ENCODE data around the gene STMN1.

Gene STMN1

GRCh38 chr1:25867210-25867991 lies 38.8 kb downstream of the STMN1 start:
- no peak for DNase-seq

DNA sequence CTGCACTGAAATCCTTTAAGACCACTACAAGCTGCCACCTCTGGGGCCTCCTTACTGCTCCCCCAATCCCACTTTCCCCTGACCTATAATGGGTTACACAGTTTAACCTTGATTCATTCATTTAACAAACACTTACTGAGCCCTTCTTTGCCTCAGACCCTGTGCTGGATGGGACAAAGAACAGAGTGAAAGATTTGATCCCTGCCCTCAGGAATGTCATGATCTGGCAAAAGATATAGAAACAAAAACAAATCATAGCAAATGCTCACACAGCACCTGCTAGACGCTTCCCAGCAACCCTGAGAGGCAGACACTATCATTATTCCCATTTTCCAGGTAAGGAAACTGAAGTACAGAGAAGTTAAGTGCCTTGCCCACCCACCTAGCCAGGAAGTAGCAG lies 39.9 kb downstream of the STMN1 start:
- no peak for DNase-seq

DNA sequence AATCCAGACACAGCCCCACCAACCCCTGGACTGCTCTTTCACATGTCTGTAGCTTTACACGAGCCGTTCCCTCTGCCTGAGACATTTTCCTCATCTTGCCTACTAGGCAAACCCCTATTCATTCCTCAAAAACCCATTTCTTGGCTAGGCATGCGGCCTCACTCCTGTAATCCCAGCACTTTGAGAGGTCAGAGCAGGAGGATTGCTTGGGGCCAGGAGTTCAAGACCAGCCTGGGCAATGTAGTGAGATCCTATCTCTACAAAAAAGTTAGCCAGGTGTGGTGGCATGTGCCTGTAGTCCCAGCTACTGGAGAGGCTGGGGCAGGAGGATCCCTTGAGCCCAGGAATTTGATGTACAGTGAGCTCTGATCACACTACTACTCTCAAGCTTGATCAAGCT lies 41.8 kb downstream of the STMN1 start:
- DNase-seq = no peak

DNA sequence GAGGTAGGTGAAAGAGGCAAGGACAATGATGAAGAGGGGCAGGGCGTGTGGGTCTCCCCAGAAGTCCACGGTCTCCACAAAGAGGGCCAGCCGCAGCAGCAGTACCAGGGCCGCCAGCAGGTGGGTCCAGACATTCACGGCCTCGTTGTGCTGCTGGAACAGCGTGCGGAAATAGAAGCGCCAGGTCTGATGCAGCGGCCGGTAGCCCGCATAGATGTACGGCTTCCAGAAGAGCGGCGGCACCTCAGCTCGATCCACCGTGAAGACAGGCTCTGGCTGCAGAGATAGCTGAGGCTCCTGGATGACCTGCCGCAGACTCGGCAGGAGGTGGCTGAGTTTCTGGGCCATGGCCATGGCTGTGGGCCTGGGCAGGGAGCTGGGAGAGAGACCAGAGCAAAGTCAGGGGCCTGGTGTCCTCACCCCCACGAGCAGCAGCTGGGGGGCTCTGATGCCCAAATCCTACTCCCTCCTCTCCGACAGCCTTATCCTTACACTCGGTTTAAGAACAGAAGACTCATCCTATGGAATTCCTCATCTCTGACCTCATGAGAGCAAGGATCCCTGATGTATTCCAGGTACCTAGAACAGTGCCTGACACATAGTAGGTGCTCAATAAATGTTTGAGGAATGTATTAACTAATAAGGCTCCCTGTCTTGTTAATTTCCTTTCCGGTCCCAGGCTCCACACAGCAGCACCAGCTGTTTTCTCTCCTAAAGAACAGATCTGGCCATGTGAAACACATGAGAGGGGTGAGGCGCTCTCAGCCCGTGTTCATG lies 42.5 kb downstream of the STMN1 start:
- DNase-seq = no peak

- no peak for DNase-seq
Measured at GRCh38 chr1:25862785-25863485, 43.3 kb downstream of the STMN1 start.

DNA sequence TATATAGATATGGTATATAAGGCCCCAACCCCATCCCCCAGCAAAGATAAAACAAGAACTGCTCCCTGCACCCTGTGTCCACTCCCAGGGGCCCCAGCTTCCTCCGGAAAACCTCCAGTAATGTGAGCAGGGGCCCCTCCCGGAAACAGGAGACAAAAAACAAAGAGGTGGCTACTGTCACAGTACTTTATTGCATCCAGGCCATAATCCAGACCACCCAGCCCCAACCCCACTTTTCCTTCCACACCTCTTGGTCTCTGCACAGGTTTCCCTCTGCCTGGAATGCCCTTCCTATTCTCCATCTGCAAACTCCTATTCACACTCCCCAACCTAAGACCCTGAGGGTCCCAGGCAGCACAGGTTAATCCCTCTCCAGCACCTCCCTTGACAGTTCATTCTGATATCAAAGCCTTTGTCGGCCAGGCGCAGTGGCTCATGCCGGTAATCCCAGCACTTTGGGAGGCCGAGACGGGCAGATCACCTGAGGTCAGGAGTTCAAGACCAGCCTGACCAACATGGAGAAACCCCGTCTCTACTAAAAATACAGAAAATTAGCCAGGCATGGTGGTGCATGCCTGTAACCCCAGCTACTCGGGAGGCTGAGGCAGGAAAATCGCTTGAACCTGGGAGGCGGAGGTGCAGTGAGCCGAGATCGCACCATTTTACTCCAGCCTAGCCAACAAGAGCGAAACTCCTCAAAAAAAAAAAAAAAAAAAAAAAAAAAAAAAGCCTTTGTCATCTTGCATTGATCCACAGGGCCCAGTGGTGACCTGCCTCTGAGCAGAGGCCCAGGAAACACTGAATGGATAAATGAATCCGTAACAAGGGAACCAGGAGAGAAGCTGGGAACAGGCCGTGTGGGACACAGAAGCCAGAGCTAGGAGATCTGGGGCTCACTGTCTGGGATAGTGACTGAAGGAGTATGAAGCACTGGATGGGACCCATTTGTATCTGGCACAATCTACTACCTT lies 44.6 kb downstream of the STMN1 start:
- DNase-seq = no peak

DNA sequence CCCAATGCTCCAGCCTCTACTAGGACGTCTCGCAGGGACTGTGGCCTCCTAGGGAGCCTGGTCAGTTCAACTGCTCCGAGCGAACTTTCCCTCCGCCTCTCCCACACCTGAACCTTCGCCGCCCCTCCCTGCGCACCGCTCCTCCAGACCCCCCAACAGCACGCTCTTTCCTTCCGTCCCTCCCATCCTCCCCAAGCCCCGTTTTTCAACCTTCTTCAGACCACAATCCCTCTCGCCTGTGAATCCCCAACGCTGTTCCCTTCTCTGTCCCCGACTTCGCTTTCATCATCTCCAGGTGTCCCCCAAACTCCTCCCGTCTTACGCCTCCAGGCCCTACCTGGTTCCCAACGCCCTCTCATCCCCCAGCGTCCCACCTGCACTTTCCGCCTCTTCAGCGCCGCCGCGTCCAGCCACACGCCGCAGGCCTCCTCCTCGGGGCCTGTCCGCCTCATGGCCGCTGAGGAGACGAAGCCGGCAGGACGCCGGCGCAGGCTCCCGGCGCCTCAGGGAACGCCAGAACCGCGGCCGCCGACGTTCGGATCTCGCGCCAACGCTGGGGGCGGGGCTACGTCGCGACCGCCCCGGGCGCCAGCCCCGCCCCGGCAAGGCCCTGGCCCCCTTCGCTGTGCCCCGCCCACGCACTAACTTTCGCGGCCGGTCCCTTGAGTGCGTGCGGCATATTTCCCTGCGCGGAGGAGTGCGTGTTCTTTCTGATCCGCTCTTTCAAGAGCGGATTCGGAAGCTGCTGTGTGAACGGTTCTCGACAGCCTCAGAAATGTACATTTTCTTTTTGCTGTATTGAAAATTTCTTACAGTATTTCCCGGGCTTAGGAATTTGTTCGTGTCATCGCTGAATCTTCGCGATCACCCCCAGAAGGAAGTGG lies 47.1 kb downstream of the STMN1 start, which contains the start of gene AUNIP:
Gene AUNIP (minus strand): TSS at position 552 of the 884 bp plus-strand sequence. CDS start 100 bp downstream, at position 452.
- DNase-seq = peak; percentile 51 to 83

- DNase-seq = no peak
Measured at GRCh38 chr1:25858494-25858893, 47.7 kb downstream of the STMN1 start.

DNA sequence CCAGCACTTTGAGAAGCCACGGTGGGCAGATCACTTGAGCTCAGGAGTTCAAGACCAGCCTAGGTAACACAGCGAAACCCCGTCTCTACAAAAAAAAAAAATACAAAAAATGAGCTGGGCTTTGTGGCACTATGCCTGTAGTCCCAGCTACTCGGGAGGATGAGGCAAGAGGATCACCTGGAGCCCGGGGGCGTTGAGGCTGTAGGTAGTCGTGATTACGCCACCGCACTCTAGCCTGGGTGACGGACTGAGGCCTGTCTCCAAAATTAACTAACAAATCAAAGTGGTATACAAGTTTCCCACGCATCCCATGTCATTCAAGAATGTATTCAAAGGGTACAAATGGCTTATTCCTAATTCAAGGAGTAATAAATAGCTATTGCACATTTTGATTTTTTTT lies 49.4 kb downstream of the STMN1 start:
- no peak for DNase-seq

DNA sequence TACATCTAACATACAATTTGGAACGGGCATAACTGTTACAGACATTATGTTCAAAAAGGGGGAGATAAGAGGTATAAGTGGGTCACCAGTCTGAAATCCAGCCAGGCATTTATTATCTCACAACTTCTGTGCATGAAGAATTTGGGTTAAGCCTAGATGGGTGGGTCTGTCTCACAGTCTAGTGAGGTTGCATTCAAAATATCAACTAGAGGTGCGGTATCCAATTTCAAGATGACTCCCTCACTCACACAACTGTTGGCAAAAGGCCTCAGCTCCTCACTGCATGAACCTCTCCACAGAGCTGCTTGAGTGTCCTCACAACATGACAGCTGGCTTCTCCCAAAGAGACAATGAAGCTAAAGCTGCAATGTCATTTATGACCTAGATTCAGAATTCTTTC lies 51.7 kb downstream of the STMN1 start:
- DNase-seq = no peak
